SK-N-SH (cell line): ENCODE results near the gene CNTNAP2. TPM values are rescaled to one million over a fixed set of nuclear protein-coding genes. Genes with fewer than 3 reads are reported as not detected.

Source experiments
- CTCF ChIA-PET: fragments of 300-600, 350-600 bp; formaldehyde crosslinking; extraction: SDS; loops from one replicate; lab custom pipeline; 2021; lab: Yijun Ruan, JAX
- POLR2A ChIA-PET: fragments of 350-600 bp; sonication (Branson Sonifier 250); formaldehyde crosslinking; extraction: SDS; loops from one replicate; lab custom pipeline; 2020; ENCODE audit warnings: antibody characterized with exemption, inconsistent platforms; lab: Yijun Ruan, JAX
- DNase-seq: peaks from one replicate; pipeline ENCODE4 v3.0.0; 2012
- H2AFZ ChIP-seq: fragments of 200-600 bp; sonication (generic); 2 replicates; pipeline ENCODE4 v1.8.1; 2016; ENCODE audit warnings: antibody characterized with exemption, mild to moderate bottlenecking, low read depth
- H3F3A ChIP-seq: fragments of 200-600 bp; sonication (generic); replicated peaks from 2 replicates; pipeline ENCODE3; 2016; ENCODE audit warnings: antibody characterized with exemption, mild to moderate bottlenecking; ENCODE audit not compliant: insufficient read depth
- H3K27ac ChIP-seq, 2 experiments: fragments of 200-500 bp in 1 of 2; fragments of 200-600 bp in 1 of 2; sonication (Bioruptor generic) in 1 of 2; sonication (generic), shearing (Covaris generic) in 1 of 2; 2 replicates each; pipeline versions ENCODE4 v1.5.1 to v1.6.1; 2014 to 2016; ENCODE audit warnings: low read depth in 2 of 2, inconsistent platforms in 1 of 2, low read length in 1 of 2, mild to moderate bottlenecking in 1 of 2, mixed read lengths in 1 of 2
- H3K27me3 ChIP-seq: fragments of 200-600 bp; sonication (generic), shearing (Covaris generic); 2 replicates; pipeline ENCODE4 v1.6.1; 2016; ENCODE audit warnings: mixed run types; ENCODE audit not compliant: insufficient read depth
- H3K36me3 ChIP-seq, 2 experiments: fragments of 200-500 bp in 1 of 2; fragments of 200-600 bp in 1 of 2; sonication (Bioruptor generic) in 1 of 2; sonication (generic) in 1 of 2; replicated peaks in 1 of 2; 2 replicates each; pipeline versions ENCODE3 to v1.5.1; 2014 to 2016; ENCODE audit warnings: low read length in 1 of 2, mild to moderate bottlenecking in 1 of 2; ENCODE audit not compliant: insufficient read depth in 2 of 2, control insufficient read depth in 1 of 2
- H3K4me1 ChIP-seq, 2 experiments: fragments of 200-500 bp in 1 of 2; fragments of 200-600 bp in 1 of 2; sonication (Bioruptor generic) in 1 of 2; sonication (generic), shearing (Covaris generic) in 1 of 2; 2 replicates each; pipeline versions ENCODE4 v1.5.1 to v1.6.1; 2014 to 2016; ENCODE audit warnings: low read depth in 1 of 2, low read length in 1 of 2, mixed run types in 1 of 2; ENCODE audit not compliant: insufficient read depth in 2 of 2, control insufficient read depth in 1 of 2
- H3K4me2 ChIP-seq: fragments of 200-600 bp; sonication (generic), shearing (Covaris generic); 2 replicates; pipeline ENCODE4 v1.6.1; 2017; ENCODE audit warnings: mixed run types
- H3K4me3 ChIP-seq, 2 experiments: fragments of 200-500 bp in 1 of 2; fragments of 200-600 bp in 1 of 2; sonication (Bioruptor generic) in 1 of 2; sonication (generic), shearing (Covaris generic) in 1 of 2; 2 replicates each; pipeline versions ENCODE4 v1.5.1 to v1.8.1; 2014 to 2016; ENCODE audit warnings: low read depth in 2 of 2, inconsistent platforms in 1 of 2, low read length in 1 of 2, mild to moderate bottlenecking in 1 of 2, mixed read lengths in 1 of 2, moderate library complexity in 1 of 2
- H3K79me2 ChIP-seq: fragments of 200-600 bp; sonication (generic); 2 replicates; pipeline ENCODE4 v1.8.1; 2017; ENCODE audit warnings: mild to moderate bottlenecking; ENCODE audit not compliant: insufficient read depth
- H3K9ac ChIP-seq: fragments of 200-600 bp; sonication (generic); 2 replicates; pipeline ENCODE4 v1.6.1; 2017; ENCODE audit warnings: mixed run types
- H3K9me2 ChIP-seq: fragments of 200-600 bp; sonication (generic); 2 replicates; pipeline ENCODE4 v1.6.1; 2017; ENCODE audit warnings: mixed run types
- H3K9me3 ChIP-seq: fragments of 200-600 bp; sonication (generic); 2 replicates; pipeline ENCODE4 v1.6.1; 2017; ENCODE audit warnings: mixed run types, mild to moderate bottlenecking, moderate library complexity
- H4K20me1 ChIP-seq: fragments of 200-600 bp; sonication (generic); 2 replicates; pipeline ENCODE4 v1.6.1; 2017; ENCODE audit warnings: mild to moderate bottlenecking, mixed run types; ENCODE audit not compliant: insufficient read depth
- CTCF ChIP-seq: fragments of 200-600 bp; sonication (generic); IDR thresholded peaks from 2 replicates; pipeline ENCODE4 v1.6.1; 2017; ENCODE audit warnings: antibody characterized with exemption, mild to moderate bottlenecking, moderate library complexity
- EP300 ChIP-seq, 2 experiments: IDR thresholded peaks; 2 replicates each; pipeline versions ENCODE4 v1.4.0 to v1.6.1; 2012; ENCODE audit warnings: borderline replicate concordance in 1 of 2, low read depth in 1 of 2, low read length in 1 of 2
- FOSL2 ChIP-seq: IDR thresholded peaks from 2 replicates; pipeline ENCODE4 v1.4.0; 2012; ENCODE audit warnings: low read depth, mild to moderate bottlenecking, moderate library complexity, borderline replicate concordance
- FOXJ3 ChIP-seq: sonication (generic); formaldehyde crosslinking; IDR thresholded peaks from 2 replicates; pipeline ENCODE4 v1.5.1; 2020; ENCODE audit warnings: mild to moderate bottlenecking, missing genetic modification reagents
- FOXM1 ChIP-seq: IDR thresholded peaks from 2 replicates; pipeline ENCODE4 v1.4.0; 2012; ENCODE audit warnings: low read depth, mild to moderate bottlenecking
- GABPA ChIP-seq: IDR thresholded peaks from 2 replicates; pipeline ENCODE4 v1.4.0; 2012; ENCODE audit warnings: low read depth, mild to moderate bottlenecking
- MAX ChIP-seq: IDR thresholded peaks from 2 replicates; pipeline ENCODE4 v1.4.0; 2012; ENCODE audit warnings: low read depth
- MEF2A ChIP-seq: IDR thresholded peaks from 2 replicates; pipeline ENCODE4 v1.4.0; 2012; ENCODE audit warnings: low read depth, borderline replicate concordance
- MXI1 ChIP-seq: IDR thresholded peaks from 2 replicates; pipeline ENCODE4 v1.6.1; 2012; ENCODE audit warnings: mild to moderate bottlenecking, low read depth, low read length, improper control_type of control experiment
- NFIC ChIP-seq: IDR thresholded peaks from 2 replicates; pipeline ENCODE4 v1.4.0; 2012; ENCODE audit warnings: borderline replicate concordance
- NRF1 ChIP-seq: IDR thresholded peaks from 2 replicates; pipeline ENCODE4 v1.6.1; 2012; ENCODE audit warnings: low read depth, mild to moderate bottlenecking, low read length
- PBX3 ChIP-seq: IDR thresholded peaks from 2 replicates; pipeline ENCODE4; 2012
- RAD21 ChIP-seq: IDR thresholded peaks from 2 replicates; pipeline ENCODE4 v1.6.1; 2012; ENCODE audit warnings: mild to moderate bottlenecking, low read length
- REST ChIP-seq: IDR thresholded peaks from 2 replicates; pipeline ENCODE4 v1.6.1; 2012; ENCODE audit warnings: mild to moderate bottlenecking, low read depth, low read length, moderate library complexity
- SIN3A ChIP-seq: IDR thresholded peaks from 2 replicates; pipeline ENCODE4 v1.6.1; 2012; ENCODE audit warnings: low read depth, mild to moderate bottlenecking, low read length, moderate library complexity, borderline replicate concordance
- USF1 ChIP-seq: IDR thresholded peaks from 2 replicates; pipeline ENCODE4 v1.4.0; 2012; ENCODE audit warnings: low read depth, borderline replicate concordance
- USF2 ChIP-seq: fragments of 150-350 bp; IDR thresholded peaks from 2 replicates; pipeline ENCODE4 v1.6.1; 2017; ENCODE audit warnings: antibody characterized with exemption, low read length, low read depth, borderline replicate concordance
- ZBTB33 ChIP-seq: IDR thresholded peaks from 2 replicates; pipeline ENCODE4 v1.4.0; 2012; ENCODE audit warnings: low read depth, borderline replicate concordance
- WGBS: methylation state at CpG from one replicate; pipeline ENCODE4 v1.1.6; 2017; ENCODE audit warnings: low lambda C conversion rate; 5-methylcytosine and 5-hydroxymethylcytosine counted together
- polyA plus RNA-seq, 3 experiments: library from polyadenylated mRNA; depleted of rRNA; stranded (reverse); fragments of >200 nt; gene quantifications; 2 replicates each; pipeline ENCODE4 v1.2.3, GENCODE V29; 2012

CNTNAP2 gene
- polyA plus RNA-seq, 1 of the 3 experiments (the other 2 are of a cell fraction) = 3.4 TPM

- TF ChIP-seq MAX (no peak), ZBTB33 (no peak)
- TF ChIP-seq, all 33 proteins: peak for 0
These were observed 608.9 kb downstream of the CNTNAP2 start (continued) for GRCh38 chr7:146725520-146725919.

GRCh38 chr7:146728141-146728540 is 611.5 kb downstream of the CNTNAP2 start:
- H4K20me1 ChIP-seq = no peaks in the 10 kb centered on the region
- H3K9ac ChIP-seq = no peak overlapping the region
- no peak for DNase-seq
- H2AFZ ChIP-seq = no peak overlapping the region
- no peak overlapping the region for H3K4me2 ChIP-seq
- ChIA-PET POLR2A (no interaction called here), CTCF (interaction anchor here (1.0 kb wide), 1 partner anchor 199 kb away, joined by 3 read pairs; no protein-coding TSS in a partner anchor)
- no peaks in the 10 kb centered on the region for H3F3A ChIP-seq
- H3K36me3 ChIP-seq = no peaks in the 10 kb centered on the region
- no peaks in the 10 kb centered on the region for H3K9me3 ChIP-seq
- no peak overlapping the region for H3K4me3 ChIP-seq
- H3K9me2 ChIP-seq = no peaks in the 10 kb centered on the region
- WGBS = 67% methylated on average over 5 of the region's 5 CpGs
- H3K4me1 ChIP-seq = peaks cover 0 to 12% of the 10 kb centered on the region in 2 experiments; a peak in 2 of 4 replicates
- no peak overlapping the region for H3K27ac ChIP-seq
- H3K79me2 ChIP-seq = no peaks in the 10 kb centered on the region
- no peaks in the 10 kb centered on the region for H3K27me3 ChIP-seq
- TF ChIP-seq RAD21 = no peak
- no peak for TF ChIP-seq FOXM1
- no peak for TF ChIP-seq MEF2A
- TF ChIP-seq SIN3A = no peak
- TF ChIP-seq GABPA = no peak
- TF ChIP-seq NRF1 = no peak
- TF ChIP-seq FOSL2 = no peak
- TF ChIP-seq ZBTB33 = no peak
- no peak for TF ChIP-seq USF2
- no peak for TF ChIP-seq REST
- no peak for TF ChIP-seq MXI1
- TF ChIP-seq NFIC = no peak
- TF ChIP-seq CTCF = no peak
- no peak for TF ChIP-seq FOXJ3 (CRISPR knock-in tag)
- no peak for TF ChIP-seq USF1
- no peak for TF ChIP-seq EP300 (IDR thresholded peaks at IDR 0.05; ENCODE audit: borderline replicate concordance in 1 of 2, low read depth in 1 of 2, low read length in 1 of 2)
- TF ChIP-seq PBX3 = no peak
